RPMI8226 (cell line): Measurements from ENCODE around the gene BBS2.

Experiments used
- DNase-seq: peaks from one replicate; pipeline ENCODE4 v3.0.0-alpha.2; 2015

Gene BBS2

GRCh38 chr16:56519459-56520250 lies at the start of gene BBS2:
Gene BBS2, minus strand, starts transcription at chr16:56520024. Its CDS starts 162 bp downstream, at chr16:56519862.
- DNase-seq: peak; percentile 97

- no peak for DNase-seq
Measured at GRCh38 chr16:56564793-56565477, 45.1 kb upstream of the BBS2 start, which contains the start of gene MT4. Gene MT4, plus strand, starts transcription at chr16:56565073. Its CDS starts 56 bp downstream, at chr16:56565129.

- no peak for DNase-seq
Measured at GRCh38 chr16:56561126-56561525, 41.3 kb upstream of the BBS2 start.

GRCh38 chr16:56560447-56560846 lies 40.6 kb upstream of the BBS2 start:
- no peak for DNase-seq

- DNase-seq: no peak
Measured at GRCh38 chr16:56559109-56559508, 39.3 kb upstream of the BBS2 start.

- peak; percentile 69 for DNase-seq
Measured at GRCh38 chr16:56558024-56558747, 38.4 kb upstream of the BBS2 start.

- no peak for DNase-seq
Measured at GRCh38 chr16:56554441-56554840, 34.6 kb upstream of the BBS2 start.

- peak; percentile 80 for DNase-seq
Measured at GRCh38 chr16:56551796-56552738, 32.2 kb upstream of the BBS2 start.

GRCh38 chr16:56549744-56550385 lies 30.0 kb upstream of the BBS2 start:
- no peak for DNase-seq

GRCh38 chr16:56549161-56549560 lies 29.3 kb upstream of the BBS2 start:
- DNase-seq: no peak

- DNase-seq: no peak
Measured at GRCh38 chr16:56547949-56548567, 28.2 kb upstream of the BBS2 start.

- peak; percentile 69 for DNase-seq
Measured at GRCh38 chr16:56547120-56547948, 27.5 kb upstream of the BBS2 start.

- no peak for DNase-seq
Measured at GRCh38 chr16:56542039-56542438, 22.2 kb upstream of the BBS2 start.

GRCh38 chr16:56539656-56540055 lies 19.8 kb upstream of the BBS2 start:
- no peak for DNase-seq

GRCh38 chr16:56538331-56538730 lies 18.5 kb upstream of the BBS2 start:
- no peak for DNase-seq

- DNase-seq: no peak
Measured at GRCh38 chr16:56534847-56535383, 15.1 kb upstream of the BBS2 start.

GRCh38 chr16:56532714-56533113 lies 12.9 kb upstream of the BBS2 start:
- DNase-seq: no peak

GRCh38 chr16:56530872-56531271 lies 11.0 kb upstream of the BBS2 start:
- no peak for DNase-seq

- DNase-seq: no peak
Measured at GRCh38 chr16:56525236-56525635, 5.4 kb upstream of the BBS2 start.

- DNase-seq: no peak
Measured at GRCh38 chr16:56520251-56520577, 390 bp upstream of the BBS2 start.
